H1 (cell line): ENCODE data around the gene SNX3. TPM values are rescaled to one million over a fixed set of nuclear protein-coding genes. Genes with fewer than 3 reads are reported as not detected.

Experiments used
- SUZ12 ChIP-seq: fragments of 200-600 bp; sonication (generic); IDR thresholded peaks from 2 replicates; pipeline ENCODE4 v1.6.1; 2012; ENCODE audit warnings: mild to moderate bottlenecking, inconsistent platforms, low read length, moderate library complexity, mixed read lengths
- TAF1 ChIP-seq: IDR thresholded peaks from 2 replicates; pipeline ENCODE4 v1.6.1; 2011; ENCODE audit warnings: mild to moderate bottlenecking, low read depth, low read length
- USF2 ChIP-seq: IDR thresholded peaks from 2 replicates; pipeline ENCODE4 v1.6.1; 2011; ENCODE audit warnings: low read length, improper control_type of control experiment
- polyA plus RNA-seq, 7 experiments: library from polyadenylated mRNA; depleted of rRNA in 3 of 7; stranded (reverse) in 5 of 7; unstranded in 2 of 7; fragments of >200 nt in 5 of 7; fragments of 200-250 nt in 2 of 7; gene quantifications; 1 replicate in 5 of 7; 2 replicates in 1 of 7; 4 replicates in 1 of 7; pipeline versions ENCODE4 v1.2.1 to v1.2.3, GENCODE V29; 2011 to 2013; ENCODE audit warnings: missing spikeins in 2 of 7, mixed read lengths in 2 of 7
- total RNA-seq: library from RNA; stranded (reverse); fragmentation: NEBNext Ultra II Directional; extraction: Animal tissue kit (Norgen Biotek cat#: 25700); gene quantifications from 2 replicates; pipeline ENCODE4 v1.2.1, GENCODE V29; 2021

SNX3 gene
- total and polyA plus RNA-seq, 2 of the 8 experiments (the other 6 are each of a cell fraction or from before 2014, with no cell fraction given): 72.5 to 150 TPM

DNA sequence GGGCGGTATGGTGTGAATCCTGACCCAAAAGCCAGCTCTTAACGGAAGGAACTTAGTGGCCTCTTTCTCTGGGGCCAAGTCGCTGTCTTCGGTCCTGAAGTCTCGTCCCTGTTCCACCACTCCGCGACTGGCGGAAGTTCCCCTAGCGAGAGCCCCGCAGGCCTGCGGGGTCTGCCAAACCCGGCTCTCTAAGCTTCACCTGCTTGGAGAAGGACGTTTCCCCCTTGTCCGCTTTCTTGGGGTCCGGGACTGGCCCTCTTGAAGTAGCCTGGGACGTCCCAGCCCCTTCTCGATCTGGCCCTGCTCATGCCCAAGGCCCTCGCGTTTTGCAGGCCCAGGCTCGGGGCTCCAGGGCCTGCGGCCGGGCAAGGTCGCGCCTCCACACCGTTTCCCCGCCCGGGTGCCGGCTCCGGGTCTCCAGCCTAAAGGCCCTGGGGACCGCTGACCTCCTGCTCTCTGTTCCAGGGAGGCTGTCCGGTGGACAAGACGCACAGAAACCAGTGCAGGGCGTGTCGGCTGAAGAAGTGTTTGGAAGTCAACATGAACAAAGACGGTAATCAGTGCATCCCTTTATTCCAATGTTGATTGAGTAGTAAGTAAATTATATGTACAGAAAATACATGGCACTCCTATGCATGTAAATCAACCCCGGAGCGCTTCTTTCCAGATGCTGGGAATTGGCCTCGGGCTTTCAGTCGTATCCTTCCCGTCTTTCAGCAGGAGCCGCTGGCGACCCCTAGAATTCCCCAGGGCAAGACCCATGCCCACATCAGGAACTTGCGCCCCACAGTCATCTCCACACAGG, 86.3 kb downstream of the SNX3 start (continued):
- TF ChIP-seq USF2: no peak
- TF ChIP-seq SUZ12: peak; percentile 82
- no peak for TF ChIP-seq TAF1
- TF ChIP-seq, all 59 proteins: peak for 6
